ENCODE data around the gene PTDSS2. TPM values are rescaled to one million over a fixed set of nuclear protein-coding genes. Genes with fewer than 3 reads are reported as not detected.

Gene PTDSS2
- total and polyA plus RNA-seq, 10 donors, result 11.0 to 40.7 (median 25.7) TPM

DNA sequence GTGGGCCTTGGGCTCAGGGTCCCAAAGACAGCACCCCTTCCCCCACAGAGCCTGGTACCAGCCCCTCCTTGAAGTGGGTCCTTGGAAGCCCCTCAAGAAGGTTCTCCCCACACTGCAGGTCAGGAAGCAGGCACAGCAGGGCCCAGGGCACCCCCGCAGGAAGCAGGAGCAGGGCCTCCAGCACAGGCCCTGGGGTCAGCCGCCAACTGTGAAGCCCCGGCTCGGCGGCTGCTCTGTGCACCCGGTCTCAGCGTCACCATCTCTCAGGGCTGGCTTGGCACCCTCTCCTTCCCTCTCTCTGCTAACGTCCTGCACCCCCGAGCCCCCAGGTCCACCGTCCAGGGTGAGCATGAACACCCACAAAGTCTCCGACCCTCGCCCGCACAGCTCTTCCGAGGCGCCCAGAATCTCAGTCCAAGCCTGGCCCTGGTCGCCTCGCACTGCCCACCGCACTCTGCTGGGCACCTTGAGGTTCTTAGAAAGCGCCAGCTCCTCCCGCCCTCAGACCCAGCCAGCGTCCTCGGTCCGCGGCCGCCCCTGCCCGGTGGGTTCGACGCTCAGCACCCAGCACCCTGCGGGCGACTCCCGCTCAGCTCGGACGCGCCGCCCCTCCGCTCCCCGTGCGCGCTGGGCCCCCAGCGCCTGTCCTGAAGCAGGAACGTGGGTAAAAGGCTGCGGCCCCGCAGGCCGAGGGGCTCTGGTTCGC, 33.9 kb upstream of the PTDSS2 start:
- Histone ChIP-seq H3K36me3 (no peaks in the 10 kb centered on the region), H3K4me3 (peak overlapping the region; percentile 57 to 87 (median 65)), H3K27ac (peak overlapping the region; percentile 76 to 93 (median 88)), H3K9me3 (no peaks in the 10 kb centered on the region), H3K4me1 (peaks cover 10 to 57% (median 48%) of the 10 kb centered on the region in 6 donors), H3K27me3 (replicated peaks in 1 of 7) (peaks cover 0 to 8% (median 0%) of the 10 kb centered on the region in 7 donors)
- DNase-seq, result no peak
- WGBS, 5 donors, result 9 to 13% (median 11%) methylated on average over 34 to 45 of the region's 45 CpGs
- no peak for TF ChIP-seq POLR2A (IDR thresholded peaks at IDR 0.05)
- no peak for TF ChIP-seq POLR2AphosphoS5 (IDR thresholded peaks at IDR 0.05)
- TF ChIP-seq, protein P1, sequence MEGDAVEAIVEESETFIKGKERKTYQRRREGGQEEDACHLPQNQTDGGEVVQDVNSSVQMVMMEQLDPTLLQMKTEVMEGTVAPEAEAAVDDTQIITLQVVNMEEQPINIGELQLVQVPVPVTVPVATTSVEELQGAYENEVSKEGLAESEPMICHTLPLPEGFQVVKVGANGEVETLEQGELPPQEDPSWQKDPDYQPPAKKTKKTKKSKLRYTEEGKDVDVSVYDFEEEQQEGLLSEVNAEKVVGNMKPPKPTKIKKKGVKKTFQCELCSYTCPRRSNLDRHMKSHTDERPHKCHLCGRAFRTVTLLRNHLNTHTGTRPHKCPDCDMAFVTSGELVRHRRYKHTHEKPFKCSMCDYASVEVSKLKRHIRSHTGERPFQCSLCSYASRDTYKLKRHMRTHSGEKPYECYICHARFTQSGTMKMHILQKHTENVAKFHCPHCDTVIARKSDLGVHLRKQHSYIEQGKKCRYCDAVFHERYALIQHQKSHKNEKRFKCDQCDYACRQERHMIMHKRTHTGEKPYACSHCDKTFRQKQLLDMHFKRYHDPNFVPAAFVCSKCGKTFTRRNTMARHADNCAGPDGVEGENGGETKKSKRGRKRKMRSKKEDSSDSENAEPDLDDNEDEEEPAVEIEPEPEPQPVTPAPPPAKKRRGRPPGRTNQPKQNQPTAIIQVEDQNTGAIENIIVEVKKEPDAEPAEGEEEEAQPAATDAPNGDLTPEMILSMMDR (IDR thresholded peaks at IDR 0.05 in 8 of 11, conservative IDR thresholded peaks at IDR 0.05 in 3 of 11), result no peak
- intact Hi-C loops (cut with DNase I; ENCODE audit: low total_unique reads), result no loop called here

DNA sequence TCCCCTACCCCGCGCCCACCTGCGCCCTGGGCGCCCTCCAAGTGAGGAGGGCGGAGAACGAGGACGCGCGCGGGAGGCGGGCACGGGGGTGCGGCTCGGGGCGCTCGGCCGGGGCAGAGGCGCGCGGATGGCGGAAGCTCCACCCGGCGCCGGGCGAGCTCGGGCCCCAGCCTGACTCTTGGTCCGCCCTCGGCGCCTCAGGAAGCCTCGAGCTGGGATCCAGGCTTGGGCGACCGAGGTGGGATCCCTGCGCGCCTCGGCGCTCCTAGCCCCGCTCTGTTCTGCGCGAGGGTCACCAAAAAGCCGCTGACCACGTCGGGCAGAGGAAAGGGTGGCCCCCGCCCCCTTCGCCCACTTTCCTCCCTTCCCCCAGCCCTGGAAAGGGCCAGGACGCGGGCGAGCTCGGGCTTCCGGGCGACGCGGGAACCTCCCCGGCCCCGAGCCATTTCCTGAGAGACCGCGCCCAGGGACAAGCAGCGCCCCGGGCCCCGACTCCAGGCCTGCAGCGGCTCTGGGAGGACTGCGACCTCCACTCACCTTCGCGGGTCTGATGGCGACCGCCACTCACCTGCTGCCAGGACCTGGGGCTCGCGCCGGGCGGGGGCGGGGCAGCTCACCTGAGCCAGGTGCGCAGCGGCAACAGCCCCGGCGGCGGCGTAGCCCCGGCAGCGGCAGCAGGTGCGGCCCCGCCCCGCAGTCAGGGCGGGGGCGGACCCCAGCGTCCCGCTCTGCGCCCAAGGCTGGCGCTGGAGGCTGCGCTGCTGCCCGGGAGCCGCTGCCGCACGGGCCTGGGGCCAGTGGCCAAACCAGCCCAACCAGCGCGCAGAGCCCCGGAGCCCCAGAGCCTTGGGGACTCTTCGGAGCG, 33.1 kb upstream of the PTDSS2 start:
- DNase-seq, result peak; percentile 93
- peak; percentile 66 to 78 (median 75) for TF ChIP-seq POLR2AphosphoS5 (IDR thresholded peaks at IDR 0.05)
- no peak for TF ChIP-seq POLR2A (IDR thresholded peaks at IDR 0.05)
- TF ChIP-seq, protein P1 (IDR thresholded peaks at IDR 0.05 in 8 of 11, conservative IDR thresholded peaks at IDR 0.05 in 3 of 11), result no peak
- 1 to 2% (median 2%) methylated on average over 11 to 97 of the region's 97 CpGs for whole genome bisulfite sequencing, 5 donors
- intact Hi-C loops (cut with DNase I; ENCODE audit: low total_unique reads), result no loop called here
- Histone ChIP-seq H3K36me3 (no peaks in the 10 kb centered on the region), H3K27me3 (replicated peaks in 1 of 7) (peaks cover 0 to 8% (median 0%) of the 10 kb centered on the region in 7 donors), H3K4me1 (peaks cover 10 to 57% (median 48%) of the 10 kb centered on the region in 6 donors), H3K4me3 (peak overlapping the region; percentile 57 to 87 (median 65)), H3K9me3 (no peaks in the 10 kb centered on the region), H3K27ac (peak overlapping the region; percentile 76 to 93 (median 88))

DNA sequence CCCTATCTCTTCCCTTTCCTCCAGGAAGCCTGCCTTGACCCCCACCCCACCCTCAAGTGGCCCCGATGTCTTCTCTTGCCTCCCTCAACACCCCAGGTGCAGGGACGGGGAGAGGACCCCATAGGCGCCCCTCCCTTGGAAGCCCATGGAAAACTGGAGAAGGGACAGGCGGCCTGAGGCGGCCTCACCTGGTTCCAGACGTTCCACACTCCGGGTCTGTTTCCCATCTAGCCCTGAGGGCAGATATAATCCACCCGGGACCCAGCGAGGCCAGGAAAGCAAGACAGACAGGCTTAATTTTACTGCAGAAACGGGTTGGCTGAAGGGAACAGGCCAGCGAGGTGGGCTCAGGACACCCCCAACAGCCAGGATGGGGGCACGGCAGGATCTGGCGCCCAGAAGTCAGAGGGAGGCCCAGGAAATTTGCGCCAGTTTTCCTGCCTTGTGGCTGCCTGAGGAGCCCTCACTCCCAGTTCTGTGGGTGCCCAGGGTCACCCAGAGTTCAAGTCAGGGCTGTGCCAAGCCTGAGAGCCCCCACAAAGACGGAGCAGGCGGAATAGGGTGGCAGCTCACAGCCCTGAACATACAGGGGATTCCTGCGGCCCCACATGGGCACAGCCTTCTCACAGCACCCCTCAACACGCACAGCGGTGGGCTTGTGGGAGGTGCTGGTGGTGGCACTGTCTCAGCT, 32.3 kb upstream of the PTDSS2 start:
- no peaks in the 10 kb centered on the region for H3K36me3 ChIP-seq
- H3K27ac ChIP-seq, result peak overlapping the region in 5 of 8 donors; percentile 86 to 93 (median 90)
- peak overlapping the region in 7 of 8 donors; percentile 61 to 87 (median 66) for H3K4me3 ChIP-seq
- peak; percentile 77 for DNase-seq
- WGBS, 5 donors, result 74 to 83% (median 76%) methylated on average over 16 to 19 of the region's 19 CpGs
- TF ChIP-seq, protein P1 (IDR thresholded peaks at IDR 0.05 in 8 of 11, conservative IDR thresholded peaks at IDR 0.05 in 3 of 11), result no peak
- TF ChIP-seq POLR2AphosphoS5 (IDR thresholded peaks at IDR 0.05) (no peak), POLR2A (IDR thresholded peaks at IDR 0.05) (no peak)
- H3K27me3 ChIP-seq (replicated peaks in 1 of 7), result peaks cover 0 to 10% (median 0%) of the 10 kb centered on the region in 7 donors
- intact Hi-C loops (cut with DNase I; ENCODE audit: low total_unique reads), result no loop called here
- no peaks in the 10 kb centered on the region for H3K9me3 ChIP-seq
- H3K4me1 ChIP-seq, result peaks cover 10 to 54% (median 46%) of the 10 kb centered on the region in 6 donors
